Measurements from ENCODE around the gene WNK1.

Gene WNK1

GRCh38 chr12:806200-806791 lies 53.9 kb downstream of the WNK1 start (continued):
- TF ChIP-seq SCRT1 (tag by site-specific recombination; IDR thresholded peaks at IDR 0.05; ENCODE audit: borderline replicate concordance) = peak; percentile 95
- TF ChIP-seq ZNF37A (tag by site-specific recombination; IDR thresholded peaks at IDR 0.05) = no peak
- TF ChIP-seq GLI4 (tag by site-specific recombination; IDR thresholded peaks at IDR 0.05) = no peak
- no peak for TF ChIP-seq ZNF174 (tag by site-specific recombination; IDR thresholded peaks at IDR 0.05)
- no peak for TF ChIP-seq ZNF169 (tag by site-specific recombination; IDR thresholded peaks at IDR 0.05)
- TF ChIP-seq ZNF280D (tag by site-specific recombination; IDR thresholded peaks at IDR 0.05) = no peak
- TF ChIP-seq ZNF274 (IDR thresholded peaks at IDR 0.05; ENCODE audit: low read length) = no peak
- TF ChIP-seq ZNF274 (tag by site-specific recombination; IDR thresholded peaks at IDR 0.05; ENCODE audit: borderline replicate concordance) = no peak
- TF ChIP-seq ZXDB (tag by site-specific recombination; IDR thresholded peaks at IDR 0.05) = peak; percentile 99
- TF ChIP-seq ZNF514 (tag by site-specific recombination; IDR thresholded peaks at IDR 0.05) = no peak
- peak; percentile 53; the same call in 1 of the 2 replicates for TF ChIP-seq AEBP2 (tag by site-specific recombination; IDR thresholded peaks at IDR 0.05; ENCODE audit: borderline replicate concordance)
- TF ChIP-seq PRDM4 (tag by site-specific recombination; IDR thresholded peaks at IDR 0.05) = peak; percentile 98
- no peak for TF ChIP-seq ZNF560 (tag by site-specific recombination; IDR thresholded peaks at IDR 0.05; ENCODE audit: borderline replicate concordance)
- TF ChIP-seq MEIS1 (CRISPR knock-in tag; IDR thresholded peaks at IDR 0.05; ENCODE audit: borderline replicate concordance) = no peak
- TF ChIP-seq MYNN (tag by site-specific recombination; IDR thresholded peaks at IDR 0.05; ENCODE audit: borderline replicate concordance) = peak; percentile 75
- no peak for TF ChIP-seq ZNF521 (tag by site-specific recombination; IDR thresholded peaks at IDR 0.05)
- TF ChIP-seq SALL2 (tag by site-specific recombination; IDR thresholded peaks at IDR 0.05; ENCODE audit: borderline replicate concordance) = no peak
- no peak for TF ChIP-seq ZBTB11 (tag by site-specific recombination; conservative IDR thresholded peaks at IDR 0.05; ENCODE audit: low read depth)
- no peak for TF ChIP-seq ZNF266 (tag by site-specific recombination; IDR thresholded peaks at IDR 0.05; ENCODE audit: low read depth)
- peak; percentile 100 for TF ChIP-seq ZNF843 (tag by site-specific recombination; IDR thresholded peaks at IDR 0.05)
- TF ChIP-seq ZEB2 (tag by site-specific recombination; IDR thresholded peaks at IDR 0.05) = peak; percentile 99
- TF ChIP-seq ZBTB48 (tag by site-specific recombination; IDR thresholded peaks at IDR 0.05) = peak; percentile 55; the same call in 1 of the 2 replicates
- TF ChIP-seq ZFHX2 (tag by site-specific recombination; conservative IDR thresholded peaks at IDR 0.05) = no peak; the same call in 1 of the 2 replicates
- no peak for TF ChIP-seq ZNF626 (tag by site-specific recombination; IDR thresholded peaks at IDR 0.05)
- TF ChIP-seq ZNF513 (tag by site-specific recombination; IDR thresholded peaks at IDR 0.05) = 0 out of 2 replicates have a peak, but pooled peaks have one; percentile 38
- no peak for TF ChIP-seq ZNF707 (tag by site-specific recombination; IDR thresholded peaks at IDR 0.05)
- TF ChIP-seq ZFP3 (tag by site-specific recombination; IDR thresholded peaks at IDR 0.05; ENCODE audit: low read depth) = 0 out of 2 replicates have a peak, but pooled peaks have one; percentile 32
- no peak for TF ChIP-seq ZNF354C (tag by site-specific recombination; IDR thresholded peaks at IDR 0.05; ENCODE audit: borderline replicate concordance, low read depth)

Measured in HEK293 (cell line).